GM18526 (cell line): ENCODE measurements around the gene SRD5A1.

ENCODE experiments used
- POLR2A ChIP-seq: IDR thresholded peaks from 3 replicates; pipeline ENCODE4 v1.6.1; 2011; ENCODE audit not compliant: insufficient read length; ENCODE audit errors: extremely low read depth

The SRD5A1 gene

DNA sequence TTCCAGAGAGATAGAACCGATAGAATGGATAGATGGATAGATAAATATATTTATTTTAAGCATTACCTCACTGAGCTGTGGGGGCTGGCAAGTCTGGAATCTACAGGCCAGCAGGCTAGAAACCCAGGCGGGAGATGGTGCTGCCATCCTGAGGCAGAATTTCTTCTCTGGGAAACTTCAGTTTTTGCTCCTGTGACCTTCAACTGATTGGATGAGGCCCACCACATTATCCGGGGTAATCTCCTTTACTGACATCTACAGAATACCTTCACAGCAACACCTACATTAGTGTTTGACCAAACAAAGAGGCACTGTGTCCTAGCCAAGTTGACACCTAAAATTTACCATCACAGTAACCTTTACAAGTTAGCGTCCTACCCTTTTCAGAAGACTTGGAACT, 50.8 kb downstream of the SRD5A1 start:
- TF ChIP-seq POLR2A: no peak

DNA sequence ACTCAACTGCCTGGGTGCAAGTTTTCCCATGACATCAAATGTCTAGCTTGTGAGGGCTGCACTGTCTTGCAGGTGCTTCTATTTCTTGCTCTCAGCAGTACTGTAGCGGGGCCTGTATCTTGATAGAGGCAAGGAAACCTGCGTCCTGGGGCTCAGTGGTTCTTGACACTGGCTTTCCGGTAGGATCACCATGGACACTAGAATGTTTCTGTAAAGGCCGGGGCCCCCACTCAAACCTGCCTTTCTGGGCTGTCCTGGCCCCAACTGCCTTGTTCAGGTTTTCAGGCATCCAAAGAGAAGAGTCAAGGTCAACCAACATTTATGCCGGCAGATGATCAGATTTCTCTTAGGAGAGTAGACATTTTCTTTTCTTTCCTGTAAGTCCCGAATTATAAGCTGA, 53.3 kb downstream of the SRD5A1 start:
- no peak for TF ChIP-seq POLR2A

DNA sequence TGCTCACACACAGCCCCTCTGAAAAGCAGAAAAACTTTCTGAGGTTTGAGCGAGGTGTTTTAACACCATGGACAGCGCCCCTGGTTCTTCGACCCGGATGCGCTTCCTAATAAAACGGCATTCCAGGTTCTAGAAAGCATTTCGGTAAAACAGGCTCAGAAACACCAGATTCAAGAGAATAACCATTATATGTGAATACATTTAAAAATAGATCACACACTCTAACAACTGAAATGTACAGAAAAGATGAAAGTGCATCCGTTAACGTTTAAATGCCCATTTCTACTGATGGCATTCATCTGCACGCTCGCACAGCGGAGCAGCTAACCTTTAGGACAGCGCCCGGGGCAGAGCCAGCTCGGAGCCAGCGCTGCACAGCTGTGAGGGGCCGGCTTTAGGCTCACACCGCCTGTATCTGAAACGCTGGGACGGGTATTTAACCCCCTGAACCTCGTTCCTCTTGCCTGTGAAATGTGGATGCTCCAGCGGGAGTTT, 53.7 kb downstream of the SRD5A1 start:
- no peak for TF ChIP-seq POLR2A

DNA sequence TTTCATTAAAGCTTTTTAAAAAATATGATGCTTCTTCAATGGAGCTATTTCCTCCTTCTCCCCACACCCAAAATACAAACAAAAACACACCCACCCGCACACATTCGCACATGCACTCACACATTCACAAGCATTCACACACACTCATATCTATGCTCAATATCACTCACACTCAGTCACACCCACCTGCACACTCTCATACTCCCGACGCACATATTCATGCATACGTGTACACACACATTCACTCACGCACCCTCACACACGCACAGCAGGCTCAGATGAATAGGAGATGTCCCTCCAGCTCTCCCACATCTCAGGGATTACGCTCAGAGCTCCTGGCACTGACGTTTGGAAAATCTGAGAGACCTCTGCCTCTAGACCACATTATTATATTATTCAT, 54.3 kb downstream of the SRD5A1 start:
- no peak for TF ChIP-seq POLR2A

DNA sequence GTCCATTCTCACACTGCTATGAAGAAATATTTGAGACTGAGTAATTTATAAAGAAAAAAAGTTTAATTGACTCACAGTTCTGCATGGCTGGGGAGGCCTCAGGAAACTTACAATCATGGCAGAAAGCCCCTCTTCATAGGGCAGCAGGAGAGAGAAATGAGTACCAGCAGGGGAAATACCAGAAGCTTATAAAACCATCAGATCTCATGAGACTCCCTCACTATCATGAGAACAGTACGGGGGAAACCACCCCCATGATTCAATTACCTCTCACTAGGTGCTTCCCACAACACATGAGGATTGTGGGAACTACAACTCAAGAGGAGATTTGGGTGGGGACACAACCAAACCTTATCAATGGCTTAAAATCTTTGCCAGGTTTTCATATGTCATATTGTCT, 59.7 kb downstream of the SRD5A1 start:
- TF ChIP-seq POLR2A: no peak

DNA sequence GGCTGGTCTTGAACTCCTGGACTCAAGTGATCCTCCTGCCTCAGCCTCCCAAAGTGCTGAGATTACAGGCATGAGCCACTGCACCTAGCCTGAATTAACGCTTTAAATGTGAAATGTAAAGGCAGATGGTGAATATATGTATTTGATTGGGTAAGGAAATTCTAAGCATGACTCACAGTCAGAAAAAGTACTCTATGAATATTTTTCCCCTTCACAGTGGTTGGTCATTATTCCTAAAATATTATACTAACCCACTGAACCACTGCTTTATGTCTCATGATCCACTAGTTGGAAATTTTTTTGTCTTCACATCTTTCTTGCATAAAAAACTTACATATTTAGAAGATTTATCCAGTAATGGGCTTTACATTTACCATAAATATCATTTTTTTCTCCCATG, 65.5 kb downstream of the SRD5A1 start:
- TF ChIP-seq POLR2A: no peak

DNA sequence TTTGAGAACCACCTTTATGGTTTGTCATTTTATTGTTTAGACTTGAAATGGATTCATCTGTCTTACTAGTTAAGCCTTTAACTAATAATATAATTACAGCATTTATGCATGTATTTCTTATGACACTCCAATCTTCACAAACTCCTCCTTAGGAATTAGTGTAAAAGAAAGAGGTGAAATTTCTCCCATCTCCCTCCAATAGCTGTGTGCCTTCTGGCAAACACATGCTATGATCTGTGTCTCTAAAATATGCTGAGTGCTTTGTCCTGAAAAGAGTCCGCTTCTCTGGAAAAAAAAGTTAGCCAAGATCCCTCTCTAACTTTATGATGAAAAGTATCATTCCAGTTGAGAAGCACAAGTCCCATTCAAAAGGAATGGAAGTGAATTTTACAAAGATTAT, 66.1 kb downstream of the SRD5A1 start:
- no peak for TF ChIP-seq POLR2A

DNA sequence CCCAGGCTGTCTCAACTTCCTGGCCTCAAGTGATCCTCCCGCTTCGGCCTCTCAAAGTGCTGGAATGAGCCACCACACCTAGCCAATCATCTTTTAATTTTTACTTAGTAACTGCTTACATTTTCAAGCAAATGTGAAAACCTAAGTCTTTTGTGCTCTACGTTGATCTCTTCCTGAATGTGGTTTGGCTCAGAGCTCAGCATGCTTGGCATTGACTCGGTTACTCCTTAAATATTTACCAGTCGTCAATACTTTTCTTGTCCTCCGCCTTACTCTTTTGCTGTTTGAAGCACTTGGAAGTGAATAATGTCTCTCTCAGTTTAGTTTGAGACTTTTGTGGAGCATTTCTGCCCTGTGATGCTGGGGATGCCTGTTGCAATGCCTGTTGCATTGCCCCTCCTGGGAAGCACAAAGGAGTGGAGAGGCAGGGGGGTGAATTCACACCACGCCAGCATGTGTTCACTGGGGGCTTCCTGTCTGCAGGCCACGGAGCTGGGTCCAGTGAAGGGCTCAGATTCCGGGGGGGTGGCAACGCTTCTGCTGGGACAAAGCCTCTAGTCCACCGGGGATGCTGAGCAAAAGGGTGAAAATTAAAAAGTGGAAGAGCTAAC, 66.9 kb downstream of the SRD5A1 start:
- TF ChIP-seq POLR2A: no peak

DNA sequence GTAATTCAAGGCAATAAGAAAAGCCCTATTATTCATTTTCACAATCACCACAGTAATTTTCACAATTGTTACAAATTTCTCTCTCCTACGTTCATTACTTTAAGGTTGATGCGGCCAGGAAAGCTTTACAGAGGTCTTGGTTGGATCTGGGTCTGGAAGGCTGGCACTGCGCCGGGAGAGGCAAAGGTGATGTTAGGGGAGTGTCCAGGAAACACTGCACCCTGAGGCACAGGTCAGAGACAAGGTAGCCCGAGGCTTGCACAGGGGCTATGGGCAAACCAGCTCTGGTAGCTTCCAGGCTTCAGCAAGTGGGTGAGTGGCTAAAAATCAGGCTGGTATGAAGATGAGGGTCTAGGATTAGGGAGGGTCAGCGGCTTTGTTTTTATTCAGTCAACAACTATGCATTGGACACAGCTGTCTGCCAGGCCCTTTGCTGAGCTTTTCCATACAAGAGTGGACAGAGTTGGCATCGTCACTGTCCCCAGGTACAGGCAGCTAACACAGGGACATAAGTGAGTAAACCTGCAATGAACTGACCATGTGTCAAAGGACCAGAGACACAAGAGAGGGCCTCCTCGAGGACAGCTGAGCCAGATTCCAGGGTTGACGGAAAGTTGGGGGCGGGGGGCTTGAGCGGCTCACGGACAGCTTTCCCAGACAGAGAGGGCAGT, 67.6 kb downstream of the SRD5A1 start:
- TF ChIP-seq POLR2A: no peak

DNA sequence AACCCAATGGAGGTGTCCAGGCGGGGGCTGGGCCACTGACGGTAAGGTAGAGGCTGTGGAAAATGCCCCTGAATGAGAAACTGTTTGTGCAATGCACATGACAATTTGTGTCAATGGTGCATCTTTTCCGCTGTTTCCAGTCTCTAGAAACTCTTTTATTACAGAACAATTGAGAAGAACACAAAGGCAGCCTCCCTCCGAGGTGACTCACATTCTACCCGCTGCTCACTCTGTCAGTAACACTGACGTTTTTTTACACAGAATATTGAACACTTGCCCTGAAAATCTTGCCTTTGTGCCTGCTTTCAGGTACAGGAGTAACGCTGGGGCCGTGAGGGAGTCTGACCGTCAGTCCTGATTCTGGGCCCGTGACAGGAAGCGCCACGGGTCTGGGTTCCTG, 68.3 kb downstream of the SRD5A1 start:
- TF ChIP-seq POLR2A: no peak

DNA sequence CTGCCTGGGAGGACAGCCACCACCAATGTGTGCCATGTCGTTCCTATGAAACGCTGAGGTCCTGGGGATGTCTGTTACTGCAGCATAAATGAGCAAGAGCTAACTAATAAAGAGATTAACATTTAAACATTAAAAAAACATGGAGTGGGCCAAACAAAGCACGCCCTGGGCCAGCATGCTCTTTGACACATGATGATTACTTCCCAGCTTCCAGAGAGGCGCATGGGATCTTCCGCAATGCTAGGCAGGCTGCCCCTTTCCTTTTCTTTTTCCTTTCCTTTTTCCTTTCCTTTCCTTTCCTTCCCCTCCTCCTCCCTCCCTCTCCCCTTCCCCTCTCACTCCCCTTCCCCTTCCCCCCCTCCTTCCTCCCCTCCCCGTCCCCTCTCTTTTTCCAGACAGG, 69.4 kb downstream of the SRD5A1 start:
- no peak for TF ChIP-seq POLR2A

DNA sequence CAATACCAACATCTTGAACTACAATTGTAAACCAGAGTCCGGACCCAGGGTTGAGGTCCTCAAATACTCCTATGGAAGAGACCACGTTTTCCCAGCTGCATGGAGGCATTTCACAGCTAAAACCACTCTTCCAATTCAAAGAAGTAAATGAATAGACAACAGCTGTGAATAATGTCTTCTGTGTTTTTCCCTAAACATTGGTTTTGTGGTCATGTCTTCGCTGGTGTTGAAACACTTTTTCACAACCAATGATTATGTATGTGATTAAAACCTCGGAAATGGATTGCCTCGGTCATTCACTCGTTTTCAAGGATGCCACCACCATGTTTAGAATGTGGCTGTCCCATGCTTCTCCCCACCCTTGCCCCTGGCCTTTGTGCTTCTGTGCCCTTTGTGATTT, 70.6 kb downstream of the SRD5A1 start:
- no peak for TF ChIP-seq POLR2A

DNA sequence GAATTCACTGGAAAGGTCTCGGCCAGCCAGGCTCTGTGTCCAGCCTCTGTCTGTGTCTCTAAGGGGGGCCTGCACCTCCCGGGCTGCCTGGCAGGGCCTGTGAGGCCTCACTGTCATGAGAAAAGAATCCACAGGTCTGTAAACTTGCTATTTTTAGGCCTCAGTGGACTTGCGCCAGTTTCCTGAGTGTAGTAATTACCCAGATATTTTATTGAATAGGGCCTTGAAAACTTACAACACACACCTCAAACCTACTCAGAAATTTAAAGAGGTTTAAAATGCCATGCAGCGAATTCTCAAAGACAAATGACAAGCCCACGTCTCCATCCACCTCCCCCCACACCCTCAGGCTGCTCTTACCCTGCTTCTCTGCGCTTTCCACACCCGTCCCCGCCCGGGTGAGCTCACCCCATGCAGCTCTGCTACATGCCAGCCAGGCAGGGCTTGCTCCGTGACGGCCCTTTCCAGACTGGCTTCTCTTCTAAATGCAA, 71.2 kb downstream of the SRD5A1 start:
- no peak for TF ChIP-seq POLR2A

DNA sequence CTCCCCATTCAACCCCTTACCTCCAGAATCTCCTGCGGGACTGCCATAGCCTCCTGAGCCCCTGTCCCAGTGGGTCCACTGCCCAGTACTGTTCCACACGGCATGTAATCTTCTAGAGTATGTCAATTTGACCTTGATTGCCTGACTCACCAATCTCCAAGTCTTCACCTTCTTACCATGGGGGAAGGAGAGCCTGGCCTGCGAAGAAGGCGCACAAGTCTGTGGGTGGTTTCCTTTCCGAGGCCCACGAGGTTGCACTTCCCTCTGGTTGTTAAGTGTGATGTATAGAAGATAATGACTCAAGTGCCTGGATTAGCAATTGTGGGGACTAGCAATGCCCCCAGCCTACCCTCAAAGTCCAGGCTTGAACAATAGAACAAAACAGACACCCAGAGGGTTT, 71.8 kb downstream of the SRD5A1 start:
- TF ChIP-seq POLR2A: no peak

DNA sequence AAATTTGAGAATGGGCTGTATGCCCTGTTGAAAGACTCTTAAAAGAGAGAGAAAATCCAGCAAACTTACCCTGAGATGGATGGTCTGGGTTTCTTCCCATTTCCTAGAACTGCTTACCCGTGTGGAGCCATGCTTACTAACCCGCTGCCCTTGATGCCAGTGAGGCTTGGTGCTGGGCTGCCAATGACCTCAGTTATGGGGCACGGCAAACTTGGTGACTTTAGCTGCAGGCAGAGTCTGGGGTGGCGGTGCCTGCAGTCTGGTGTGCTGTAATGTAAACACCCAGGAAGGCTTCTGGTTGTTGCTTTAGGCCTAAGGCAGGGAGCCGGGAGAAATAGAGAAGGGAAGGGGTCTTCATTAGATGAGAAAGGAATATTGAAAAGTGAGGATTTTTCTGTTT, 72.7 kb downstream of the SRD5A1 start:
- no peak for TF ChIP-seq POLR2A

DNA sequence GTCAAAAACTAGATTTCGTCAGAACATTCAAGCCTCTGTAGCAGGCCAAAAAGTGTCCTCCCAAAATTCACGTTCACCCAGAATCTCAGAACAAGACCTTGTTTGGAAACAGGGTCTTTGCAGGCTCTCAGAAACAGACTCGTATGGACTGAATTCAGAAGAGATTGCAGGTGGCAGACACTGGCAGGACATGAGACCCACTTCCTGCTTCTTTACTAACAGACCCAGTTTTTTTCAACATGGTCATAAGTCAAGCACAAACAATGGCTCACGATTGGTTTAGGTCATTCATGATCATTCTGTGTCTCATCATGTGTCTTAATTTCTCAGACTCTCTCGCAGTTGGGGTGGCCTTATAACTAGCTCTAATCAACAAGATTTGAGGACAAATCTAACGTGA, 74.6 kb downstream of the SRD5A1 start:
- no peak for TF ChIP-seq POLR2A

DNA sequence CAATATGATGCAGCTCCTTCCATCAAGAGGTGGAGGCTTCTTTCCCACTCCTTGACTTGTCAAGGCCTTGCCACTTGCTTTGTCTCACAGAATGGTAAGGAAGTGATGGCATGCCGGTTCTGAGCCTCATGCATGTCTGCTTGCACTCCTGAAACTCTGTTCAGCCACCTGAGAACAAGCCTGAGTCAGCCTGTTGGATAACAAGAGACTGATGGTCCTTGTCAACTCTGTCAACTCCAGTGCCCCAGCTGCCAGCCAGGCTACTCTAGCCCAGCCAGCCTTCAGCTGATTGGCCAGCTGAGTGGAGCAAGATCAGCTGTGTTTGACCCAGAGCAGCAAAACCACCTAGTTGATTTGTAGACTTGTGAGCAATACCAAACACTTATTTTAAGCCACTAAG, 75.6 kb downstream of the SRD5A1 start:
- no peak for TF ChIP-seq POLR2A
